ENCODE measurements around the gene TSHZ2.

The TSHZ2 gene

DNA sequence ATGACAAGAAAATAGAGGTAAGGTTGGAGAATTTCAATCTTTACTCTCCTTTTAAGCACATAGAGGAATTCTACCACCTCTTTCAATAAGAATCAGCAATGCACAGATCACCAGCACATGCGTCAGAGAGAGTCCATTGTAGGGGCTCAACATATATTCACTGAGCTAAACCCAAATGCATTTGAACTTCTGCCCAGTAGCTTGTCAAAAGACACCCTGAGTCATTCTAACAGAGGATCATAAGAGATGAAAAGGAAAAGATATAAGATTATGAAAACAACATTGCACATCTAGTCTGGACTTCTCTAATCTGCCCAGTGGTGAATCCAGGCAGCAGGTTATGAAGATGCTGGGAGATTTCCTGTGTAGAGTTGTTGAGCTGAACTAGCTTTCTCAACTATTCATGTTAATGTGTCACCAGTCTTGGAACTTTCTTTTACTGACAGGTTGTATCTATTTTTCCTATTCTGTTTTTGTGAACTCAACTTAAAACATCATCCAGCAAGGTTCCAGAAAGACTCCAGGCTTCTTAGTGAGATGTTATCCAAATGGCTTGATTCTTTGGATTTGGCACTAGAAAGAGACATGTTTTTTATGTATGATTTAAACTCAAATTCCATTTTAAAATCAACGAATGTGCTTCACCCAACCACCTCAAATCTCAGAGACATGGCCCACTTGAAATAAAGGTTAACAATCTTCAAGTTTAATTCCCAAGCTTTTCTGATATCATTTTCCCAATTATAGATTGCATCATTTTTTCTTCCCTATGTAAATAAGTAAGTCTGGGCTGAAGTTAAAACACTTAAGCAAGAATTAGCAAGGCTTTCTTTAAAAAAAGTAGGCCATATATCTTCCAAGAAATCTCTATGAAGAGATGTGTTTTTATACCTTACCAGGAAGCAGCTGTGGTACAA lies 89.3 kb downstream of the TSHZ2 start:
- Histone ChIP-seq H3K4me3 (ENCODE audit: control insufficient read depth in 1 of 7, extremely low read depth in 1 of 7, insufficient read depth in 4 of 7, low read depth in 2 of 7, low read length in 6 of 7) (no peak overlapping the region), H3K9me3 (ENCODE audit: control extremely low read depth in 1 of 5, control insufficient read depth in 4 of 5, insufficient read depth in 2 of 5, low read depth in 1 of 5, low read length in 4 of 5) (no peaks in the 10 kb centered on the region), H3K27ac (ENCODE audit: insufficient read depth in 1 of 2, low read depth in 1 of 2, low read length in 2 of 2, poor library complexity in 1 of 2, severe bottlenecking in 2 of 2) (no peak overlapping the region), H3K27me3 (replicated peaks in 2 of 5; ENCODE audit: control insufficient read depth in 4 of 5, insufficient read depth in 5 of 5, low read length in 4 of 5) (no peaks in the 10 kb centered on the region), H3K36me3 (ENCODE audit: control insufficient read depth in 4 of 4, insufficient read depth in 4 of 4, low read length in 3 of 4) (no peaks in the 10 kb centered on the region), H3K4me1 (ENCODE audit: control extremely low read depth in 1 of 4, control insufficient read depth in 4 of 4, insufficient read depth in 4 of 4, low read length in 3 of 4) (no peaks in the 10 kb centered on the region)
- ChIA-PET POLR2A (no interaction called here), CTCF (no interaction called here)
- no peak for DNase-seq
- 100% methylated on average over 1 of the region's 2 CpGs for WGBS (ENCODE audit: insufficient coverage)

DNA sequence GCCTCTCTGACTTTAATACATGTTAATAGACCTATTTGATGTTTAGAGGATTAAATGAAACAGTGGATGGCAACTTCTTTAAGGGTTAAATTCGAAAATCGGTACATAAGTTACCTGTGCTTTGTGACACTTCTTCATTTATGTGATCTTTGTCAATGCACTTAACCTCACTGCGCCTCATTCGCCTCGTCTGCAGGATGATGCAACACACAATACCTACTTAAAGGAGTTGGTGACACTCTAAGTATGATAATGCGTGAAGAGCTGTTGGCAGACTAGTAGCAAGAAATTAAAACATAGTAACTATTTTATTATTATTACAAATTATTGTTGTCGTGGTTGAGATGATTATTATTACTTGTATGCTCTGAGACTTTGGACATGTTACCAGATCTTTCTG lies 92.8 kb downstream of the TSHZ2 start:
- Histone ChIP-seq H3K4me1 (ENCODE audit: control extremely low read depth in 1 of 4, control insufficient read depth in 4 of 4, insufficient read depth in 4 of 4, low read length in 3 of 4) (no peaks in the 10 kb centered on the region), H3K36me3 (ENCODE audit: control insufficient read depth in 4 of 4, insufficient read depth in 4 of 4, low read length in 3 of 4) (no peaks in the 10 kb centered on the region), H3K9me3 (ENCODE audit: control extremely low read depth in 1 of 5, control insufficient read depth in 4 of 5, insufficient read depth in 2 of 5, low read depth in 1 of 5, low read length in 4 of 5) (peaks cover 0 to 4% (median 0%) of the 10 kb centered on the region in 5 experiments), H3K4me3 (ENCODE audit: control insufficient read depth in 1 of 7, extremely low read depth in 1 of 7, insufficient read depth in 4 of 7, low read depth in 2 of 7, low read length in 6 of 7) (no peak overlapping the region), H3K27ac (ENCODE audit: insufficient read depth in 1 of 2, low read depth in 1 of 2, low read length in 2 of 2, poor library complexity in 1 of 2, severe bottlenecking in 2 of 2) (no peak overlapping the region), H3K27me3 (replicated peaks in 2 of 5; ENCODE audit: control insufficient read depth in 4 of 5, insufficient read depth in 5 of 5, low read length in 4 of 5) (peaks cover 0 to 7% (median 2%) of the 10 kb centered on the region in 5 experiments)
- no peak for DNase-seq
- WGBS (ENCODE audit: insufficient coverage): 93% methylated on average over 2 of the region's 7 CpGs
- CTCF ChIA-PET: no interaction called here
- POLR2A ChIA-PET: no interaction called here

DNA sequence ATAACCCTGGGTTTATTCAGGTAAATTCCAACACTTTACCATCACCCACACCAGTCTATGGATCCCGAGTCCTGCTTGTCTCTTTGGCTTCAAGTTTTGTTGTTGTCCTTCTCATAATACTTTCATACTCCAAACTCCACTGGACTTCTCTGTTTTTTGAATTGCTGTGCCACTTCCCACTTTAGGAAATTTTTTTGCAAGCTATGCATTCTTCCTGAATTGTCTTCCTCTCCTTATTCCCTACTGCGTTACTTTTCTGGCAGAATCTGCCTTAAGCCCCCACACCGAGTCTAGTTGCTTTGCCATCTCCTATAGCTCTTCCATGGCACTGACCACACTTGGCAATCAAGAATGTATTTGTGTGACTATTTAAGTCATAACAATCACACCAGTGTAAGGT lies 96.1 kb downstream of the TSHZ2 start:
- H3K4me1 ChIP-seq (ENCODE audit: control extremely low read depth in 1 of 4, control insufficient read depth in 4 of 4, insufficient read depth in 4 of 4, low read length in 3 of 4): no peaks in the 10 kb centered on the region
- peaks cover 0 to 4% (median 0%) of the 10 kb centered on the region in 5 experiments for H3K9me3 ChIP-seq (ENCODE audit: control extremely low read depth in 1 of 5, control insufficient read depth in 4 of 5, insufficient read depth in 2 of 5, low read depth in 1 of 5, low read length in 4 of 5)
- POLR2A ChIA-PET: no interaction called here
- CTCF ChIA-PET: no interaction called here
- WGBS (ENCODE audit: insufficient coverage): 94% methylated on average over 1 of the region's 3 CpGs
- peaks cover 0 to 14% (median 6%) of the 10 kb centered on the region in 5 experiments for H3K27me3 ChIP-seq (replicated peaks in 2 of 5; ENCODE audit: control insufficient read depth in 4 of 5, insufficient read depth in 5 of 5, low read length in 4 of 5)
- no peak overlapping the region for H3K4me3 ChIP-seq (ENCODE audit: control insufficient read depth in 1 of 7, extremely low read depth in 1 of 7, insufficient read depth in 4 of 7, low read depth in 2 of 7, low read length in 6 of 7)
- no peaks in the 10 kb centered on the region for H3K36me3 ChIP-seq (ENCODE audit: control insufficient read depth in 4 of 4, insufficient read depth in 4 of 4, low read length in 3 of 4)
- H3K27ac ChIP-seq (ENCODE audit: insufficient read depth in 1 of 2, low read depth in 1 of 2, low read length in 2 of 2, poor library complexity in 1 of 2, severe bottlenecking in 2 of 2): no peak overlapping the region
- DNase-seq: no peak

DNA sequence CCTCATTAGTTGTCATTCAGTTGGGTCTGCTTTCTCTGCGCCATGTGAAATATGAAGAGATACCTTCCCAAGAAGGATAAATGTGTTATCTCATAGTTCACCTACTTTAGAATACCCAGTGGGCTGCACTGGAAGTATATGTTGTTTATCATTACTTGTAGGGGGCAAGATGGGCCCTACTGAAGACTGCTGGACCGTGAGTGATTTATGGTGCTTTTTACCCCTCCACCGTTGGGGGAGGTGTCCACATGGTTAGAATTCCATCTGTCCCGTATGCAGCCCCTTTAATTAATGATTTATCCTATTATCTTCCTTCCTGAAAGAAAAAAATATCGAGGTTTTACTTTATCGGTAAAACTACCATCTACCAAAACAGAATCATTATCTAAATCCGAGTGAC lies 97.0 kb downstream of the TSHZ2 start:
- Histone ChIP-seq H3K9me3 (ENCODE audit: control extremely low read depth in 1 of 5, control insufficient read depth in 4 of 5, insufficient read depth in 2 of 5, low read depth in 1 of 5, low read length in 4 of 5) (peaks cover 0 to 4% (median 0%) of the 10 kb centered on the region in 5 experiments), H3K4me3 (ENCODE audit: control insufficient read depth in 1 of 7, extremely low read depth in 1 of 7, insufficient read depth in 4 of 7, low read depth in 2 of 7, low read length in 6 of 7) (no peak overlapping the region), H3K27ac (ENCODE audit: insufficient read depth in 1 of 2, low read depth in 1 of 2, low read length in 2 of 2, poor library complexity in 1 of 2, severe bottlenecking in 2 of 2) (no peak overlapping the region), H3K4me1 (ENCODE audit: control extremely low read depth in 1 of 4, control insufficient read depth in 4 of 4, insufficient read depth in 4 of 4, low read length in 3 of 4) (no peaks in the 10 kb centered on the region), H3K36me3 (ENCODE audit: control insufficient read depth in 4 of 4, insufficient read depth in 4 of 4, low read length in 3 of 4) (no peaks in the 10 kb centered on the region), H3K27me3 (replicated peaks in 2 of 5; ENCODE audit: control insufficient read depth in 4 of 5, insufficient read depth in 5 of 5, low read length in 4 of 5) (peaks cover 0 to 14% (median 6%) of the 10 kb centered on the region in 5 experiments)
- WGBS (ENCODE audit: insufficient coverage): 76% methylated on average over 2 of the region's 7 CpGs
- ChIA-PET POLR2A (no interaction called here), CTCF (no interaction called here)
- DNase-seq: no peak

DNA sequence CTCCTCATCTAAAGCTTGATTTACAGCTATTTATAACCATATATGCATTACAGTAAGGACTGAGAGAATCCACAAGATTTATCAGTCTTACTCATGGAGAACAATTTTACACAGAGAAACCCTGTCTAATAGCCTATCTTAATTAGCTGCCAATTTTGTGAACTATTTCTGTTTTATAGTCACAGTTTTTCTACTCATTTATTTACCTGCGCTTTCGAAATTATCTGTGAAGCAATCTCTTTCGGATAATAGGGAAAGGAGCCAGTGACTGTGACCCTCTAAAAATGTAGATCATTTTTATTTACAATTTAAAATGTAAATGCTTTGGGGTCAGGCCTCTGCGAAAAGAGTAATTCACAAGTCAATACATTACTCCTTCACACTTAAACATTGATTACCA lies 98.1 kb downstream of the TSHZ2 start:
- DNase-seq: no peak
- Histone ChIP-seq H3K4me1 (ENCODE audit: control extremely low read depth in 1 of 4, control insufficient read depth in 4 of 4, insufficient read depth in 4 of 4, low read length in 3 of 4) (no peaks in the 10 kb centered on the region), H3K27ac (ENCODE audit: insufficient read depth in 1 of 2, low read depth in 1 of 2, low read length in 2 of 2, poor library complexity in 1 of 2, severe bottlenecking in 2 of 2) (no peak overlapping the region), H3K27me3 (replicated peaks in 2 of 5; ENCODE audit: control insufficient read depth in 4 of 5, insufficient read depth in 5 of 5, low read length in 4 of 5) (peaks cover 0 to 14% (median 6%) of the 10 kb centered on the region in 5 experiments), H3K4me3 (ENCODE audit: control insufficient read depth in 1 of 7, extremely low read depth in 1 of 7, insufficient read depth in 4 of 7, low read depth in 2 of 7, low read length in 6 of 7) (no peak overlapping the region), H3K9me3 (ENCODE audit: control extremely low read depth in 1 of 5, control insufficient read depth in 4 of 5, insufficient read depth in 2 of 5, low read depth in 1 of 5, low read length in 4 of 5) (peaks cover 0 to 4% (median 0%) of the 10 kb centered on the region in 5 experiments), H3K36me3 (ENCODE audit: control insufficient read depth in 4 of 4, insufficient read depth in 4 of 4, low read length in 3 of 4) (no peaks in the 10 kb centered on the region)
- POLR2A ChIA-PET: no interaction called here
- CTCF ChIA-PET: no interaction called here
- no CpG with 5 or more reads among the region's 4 CpGs for WGBS (ENCODE audit: insufficient coverage)

DNA sequence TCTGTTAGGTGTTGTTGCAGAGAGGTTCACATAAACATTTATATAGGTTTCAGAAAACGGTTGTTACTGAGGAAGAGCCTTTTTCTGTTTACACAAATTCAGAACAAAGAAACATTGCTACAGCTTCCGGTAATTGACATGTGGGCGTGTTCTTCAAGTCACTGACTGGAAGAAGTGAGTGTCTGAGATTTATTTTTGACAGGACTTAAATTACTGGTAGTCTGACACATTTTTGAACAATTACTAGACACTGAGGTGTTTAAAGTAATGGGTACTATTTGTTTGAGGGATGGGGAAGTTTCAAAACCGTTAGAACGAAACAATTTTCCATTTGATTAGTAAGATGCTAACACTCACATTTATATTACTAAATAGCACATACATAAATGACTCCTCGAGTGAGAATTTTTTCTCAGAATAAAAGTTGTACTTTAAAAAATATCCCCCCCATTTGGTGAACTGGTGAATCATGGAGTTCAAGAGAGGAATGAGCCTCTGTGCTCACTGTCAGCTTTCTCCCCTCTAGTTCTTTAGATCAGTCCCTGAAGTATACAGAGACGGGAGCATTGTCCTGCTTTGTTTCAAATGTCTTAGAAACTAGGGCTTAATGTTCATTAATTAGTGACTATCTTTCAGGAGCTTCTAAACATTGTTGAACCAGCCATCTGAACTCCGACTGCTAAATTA lies 98.7 kb downstream of the TSHZ2 start:
- DNase-seq: no peak
- Histone ChIP-seq H3K4me3 (ENCODE audit: control insufficient read depth in 1 of 7, extremely low read depth in 1 of 7, insufficient read depth in 4 of 7, low read depth in 2 of 7, low read length in 6 of 7) (no peak overlapping the region), H3K9me3 (ENCODE audit: control extremely low read depth in 1 of 5, control insufficient read depth in 4 of 5, insufficient read depth in 2 of 5, low read depth in 1 of 5, low read length in 4 of 5) (peaks cover 0 to 4% (median 0%) of the 10 kb centered on the region in 5 experiments), H3K27ac (ENCODE audit: insufficient read depth in 1 of 2, low read depth in 1 of 2, low read length in 2 of 2, poor library complexity in 1 of 2, severe bottlenecking in 2 of 2) (no peak overlapping the region), H3K36me3 (ENCODE audit: control insufficient read depth in 4 of 4, insufficient read depth in 4 of 4, low read length in 3 of 4) (no peaks in the 10 kb centered on the region), H3K27me3 (replicated peaks in 2 of 5; ENCODE audit: control insufficient read depth in 4 of 5, insufficient read depth in 5 of 5, low read length in 4 of 5) (peaks cover 0 to 14% (median 6%) of the 10 kb centered on the region in 5 experiments), H3K4me1 (ENCODE audit: control extremely low read depth in 1 of 4, control insufficient read depth in 4 of 4, insufficient read depth in 4 of 4, low read length in 3 of 4) (no peaks in the 10 kb centered on the region)
- 88% methylated on average over 1 of the region's 8 CpGs for WGBS (ENCODE audit: insufficient coverage)
- ChIA-PET CTCF (no interaction called here), POLR2A (no interaction called here)

DNA sequence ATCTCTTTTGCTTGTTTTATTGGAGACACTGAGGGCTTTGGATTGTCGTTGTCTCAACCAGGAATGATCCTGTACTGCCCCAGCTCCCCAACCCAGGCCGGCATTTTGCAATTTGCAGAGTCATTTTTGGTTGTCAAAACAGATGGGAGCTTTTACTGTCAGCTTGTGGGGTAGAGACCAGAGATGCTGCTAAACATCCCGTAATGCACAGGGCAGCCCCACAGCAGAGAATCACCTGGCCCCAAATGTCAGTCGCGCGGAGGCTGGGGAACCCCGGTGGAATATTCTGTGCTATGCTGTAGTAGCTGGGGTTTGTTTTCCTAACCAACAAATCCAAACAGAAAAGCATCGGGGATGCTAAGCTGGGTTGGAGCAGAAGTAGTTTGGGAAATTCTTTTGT lies 99.7 kb downstream of the TSHZ2 start:
- peaks cover 0 to 4% (median 0%) of the 10 kb centered on the region in 5 experiments for H3K9me3 ChIP-seq (ENCODE audit: control extremely low read depth in 1 of 5, control insufficient read depth in 4 of 5, insufficient read depth in 2 of 5, low read depth in 1 of 5, low read length in 4 of 5)
- H3K36me3 ChIP-seq (ENCODE audit: control insufficient read depth in 4 of 4, insufficient read depth in 4 of 4, low read length in 3 of 4): no peaks in the 10 kb centered on the region
- no peak for DNase-seq
- no peak overlapping the region for H3K4me3 ChIP-seq (ENCODE audit: control insufficient read depth in 1 of 7, extremely low read depth in 1 of 7, insufficient read depth in 4 of 7, low read depth in 2 of 7, low read length in 6 of 7)
- no peak overlapping the region for H3K27ac ChIP-seq (ENCODE audit: insufficient read depth in 1 of 2, low read depth in 1 of 2, low read length in 2 of 2, poor library complexity in 1 of 2, severe bottlenecking in 2 of 2)
- CTCF ChIA-PET: no interaction called here
- POLR2A ChIA-PET: no interaction called here
- H3K4me1 ChIP-seq (ENCODE audit: control extremely low read depth in 1 of 4, control insufficient read depth in 4 of 4, insufficient read depth in 4 of 4, low read length in 3 of 4): no peaks in the 10 kb centered on the region
- peaks cover 0 to 14% (median 6%) of the 10 kb centered on the region in 5 experiments for H3K27me3 ChIP-seq (replicated peaks in 2 of 5; ENCODE audit: control insufficient read depth in 4 of 5, insufficient read depth in 5 of 5, low read length in 4 of 5)
- WGBS (ENCODE audit: insufficient coverage): 91% methylated on average over 7 of the region's 8 CpGs
